ENCODE measurements around the gene DIAPH3. TPM values are rescaled to one million over a fixed set of nuclear protein-coding genes. Genes with fewer than 3 reads are reported as not detected.

Gene DIAPH3
- total RNA-seq, 1 experiment from 2014 or later, result 33.6 TPM

- DNase-seq (ENCODE audit: low read depth), result no peak
Observed at GRCh38 chr13:59782696-59783095, 381.0 kb downstream of the DIAPH3 start.

GRCh38 chr13:59780058-59780457, 383.7 kb downstream of the DIAPH3 start:
- DNase-seq (ENCODE audit: low read depth), result no peak

- DNase-seq (ENCODE audit: low read depth), result peak; percentile 87
Observed at GRCh38 chr13:59776924-59777690, 386.6 kb downstream of the DIAPH3 start.

GRCh38 chr13:59774491-59774971, 389.2 kb downstream of the DIAPH3 start:
- peak; percentile 83 for DNase-seq (ENCODE audit: low read depth)

- peak; percentile 19 for DNase-seq (ENCODE audit: low read depth)
Observed at GRCh38 chr13:59771272-59771671, 392.5 kb downstream of the DIAPH3 start.

GRCh38 chr13:59770451-59770850, 393.3 kb downstream of the DIAPH3 start:
- DNase-seq (ENCODE audit: low read depth), result no peak

GRCh38 chr13:59766236-59766635, 397.5 kb downstream of the DIAPH3 start:
- no peak for DNase-seq (ENCODE audit: low read depth)

GRCh38 chr13:59755632-59756290, 408.0 kb downstream of the DIAPH3 start:
- no peak for DNase-seq (ENCODE audit: low read depth)

- DNase-seq (ENCODE audit: low read depth), result no peak
Observed at GRCh38 chr13:59754411-59754810, 409.3 kb downstream of the DIAPH3 start.

- DNase-seq (ENCODE audit: low read depth), result peak; percentile 66
Observed at GRCh38 chr13:59750860-59751259, 412.9 kb downstream of the DIAPH3 start.

GRCh38 chr13:59748046-59748445, 415.7 kb downstream of the DIAPH3 start:
- DNase-seq (ENCODE audit: low read depth), result no peak

GRCh38 chr13:59747529-59747928, 416.2 kb downstream of the DIAPH3 start:
- DNase-seq (ENCODE audit: low read depth), result no peak

- peak; percentile 67 for DNase-seq (ENCODE audit: low read depth)
Observed at GRCh38 chr13:59746291-59746962, 417.3 kb downstream of the DIAPH3 start.

GRCh38 chr13:59745392-59745788, 418.3 kb downstream of the DIAPH3 start:
- DNase-seq (ENCODE audit: low read depth), result no peak

- no peak for DNase-seq (ENCODE audit: low read depth)
Observed at GRCh38 chr13:59744747-59745391, 418.9 kb downstream of the DIAPH3 start.

GRCh38 chr13:59743195-59743594, 420.5 kb downstream of the DIAPH3 start:
- no peak for DNase-seq (ENCODE audit: low read depth)

- DNase-seq (ENCODE audit: low read depth), result no peak
Observed at GRCh38 chr13:59742467-59742866, 421.3 kb downstream of the DIAPH3 start.

- no peak for DNase-seq (ENCODE audit: low read depth)
Observed at GRCh38 chr13:59738921-59739320, 424.8 kb downstream of the DIAPH3 start.

GRCh38 chr13:59734393-59734792, 429.3 kb downstream of the DIAPH3 start:
- no peak for DNase-seq (ENCODE audit: low read depth)

GRCh38 chr13:59733744-59734143, 430.0 kb downstream of the DIAPH3 start:
- DNase-seq (ENCODE audit: low read depth), result no peak

- DNase-seq (ENCODE audit: low read depth), result peak; percentile 55
Observed at GRCh38 chr13:59730026-59730425, 433.7 kb downstream of the DIAPH3 start.

Data from LHCN-M2 (cell line).